ENCODE data around the gene C12orf50.

The C12orf50 gene

GRCh38 chr12:87943023-87943422 lies 86.2 kb downstream of the C12orf50 start:
- H3K4me3 ChIP-seq (ENCODE audit: low read depth in 1 of 2, low read length in 1 of 2), result no peak overlapping the region
- no peaks in the 10 kb centered on the region for H3K9me3 ChIP-seq
- no peaks in the 10 kb centered on the region for H3K36me3 ChIP-seq
- no peak overlapping the region for H3K27ac ChIP-seq
- H3K27me3 ChIP-seq, result no peaks in the 10 kb centered on the region
- no peaks in the 10 kb centered on the region for H3K4me1 ChIP-seq (ENCODE audit: control insufficient read depth in 1 of 2, insufficient read depth in 1 of 2, low read depth in 1 of 2, low read length in 1 of 2)
- TF ChIP-seq, protein P1, sequence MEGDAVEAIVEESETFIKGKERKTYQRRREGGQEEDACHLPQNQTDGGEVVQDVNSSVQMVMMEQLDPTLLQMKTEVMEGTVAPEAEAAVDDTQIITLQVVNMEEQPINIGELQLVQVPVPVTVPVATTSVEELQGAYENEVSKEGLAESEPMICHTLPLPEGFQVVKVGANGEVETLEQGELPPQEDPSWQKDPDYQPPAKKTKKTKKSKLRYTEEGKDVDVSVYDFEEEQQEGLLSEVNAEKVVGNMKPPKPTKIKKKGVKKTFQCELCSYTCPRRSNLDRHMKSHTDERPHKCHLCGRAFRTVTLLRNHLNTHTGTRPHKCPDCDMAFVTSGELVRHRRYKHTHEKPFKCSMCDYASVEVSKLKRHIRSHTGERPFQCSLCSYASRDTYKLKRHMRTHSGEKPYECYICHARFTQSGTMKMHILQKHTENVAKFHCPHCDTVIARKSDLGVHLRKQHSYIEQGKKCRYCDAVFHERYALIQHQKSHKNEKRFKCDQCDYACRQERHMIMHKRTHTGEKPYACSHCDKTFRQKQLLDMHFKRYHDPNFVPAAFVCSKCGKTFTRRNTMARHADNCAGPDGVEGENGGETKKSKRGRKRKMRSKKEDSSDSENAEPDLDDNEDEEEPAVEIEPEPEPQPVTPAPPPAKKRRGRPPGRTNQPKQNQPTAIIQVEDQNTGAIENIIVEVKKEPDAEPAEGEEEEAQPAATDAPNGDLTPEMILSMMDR (IDR thresholded peaks at IDR 0.05), result no peak

DNA sequence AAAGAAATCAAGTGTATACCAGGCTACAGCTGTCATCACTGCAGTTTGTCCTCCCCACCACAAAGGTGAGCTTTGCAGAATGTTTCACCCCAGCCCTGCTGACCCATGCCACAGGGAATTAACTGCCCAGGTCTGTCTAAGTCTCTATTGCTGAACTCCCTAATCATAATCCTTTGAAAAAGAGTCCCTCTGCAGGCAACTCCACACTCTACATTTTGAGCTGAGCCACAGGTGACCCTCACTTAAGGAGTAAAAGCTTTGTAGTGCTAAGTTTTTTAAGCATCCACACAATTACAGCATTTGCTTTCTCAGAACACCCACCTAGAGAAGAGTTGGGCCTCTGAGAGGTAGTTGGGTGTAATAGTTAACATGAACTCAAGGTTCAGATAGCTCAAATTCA lies 90.0 kb downstream of the C12orf50 start:
- Histone ChIP-seq H3K27ac (no peak overlapping the region), H3K36me3 (no peaks in the 10 kb centered on the region), H3K27me3 (no peaks in the 10 kb centered on the region), H3K9me3 (no peaks in the 10 kb centered on the region), H3K4me1 (ENCODE audit: control insufficient read depth in 1 of 2, insufficient read depth in 1 of 2, low read depth in 1 of 2, low read length in 1 of 2) (no peaks in the 10 kb centered on the region), H3K4me3 (ENCODE audit: low read depth in 1 of 2, low read length in 1 of 2) (no peak overlapping the region)
- TF ChIP-seq, protein P1 (IDR thresholded peaks at IDR 0.05), result no peak

GRCh38 chr12:87935216-87935615 lies 94.0 kb downstream of the C12orf50 start:
- no peaks in the 10 kb centered on the region for H3K4me1 ChIP-seq (ENCODE audit: control insufficient read depth in 1 of 2, insufficient read depth in 1 of 2, low read depth in 1 of 2, low read length in 1 of 2)
- H3K27ac ChIP-seq, result no peak overlapping the region
- H3K27me3 ChIP-seq, result no peaks in the 10 kb centered on the region
- H3K9me3 ChIP-seq, result no peaks in the 10 kb centered on the region
- H3K36me3 ChIP-seq, result no peaks in the 10 kb centered on the region
- H3K4me3 ChIP-seq (ENCODE audit: low read depth in 1 of 2, low read length in 1 of 2), result no peak overlapping the region
- TF ChIP-seq, protein P1 (IDR thresholded peaks at IDR 0.05), result no peak

DNA sequence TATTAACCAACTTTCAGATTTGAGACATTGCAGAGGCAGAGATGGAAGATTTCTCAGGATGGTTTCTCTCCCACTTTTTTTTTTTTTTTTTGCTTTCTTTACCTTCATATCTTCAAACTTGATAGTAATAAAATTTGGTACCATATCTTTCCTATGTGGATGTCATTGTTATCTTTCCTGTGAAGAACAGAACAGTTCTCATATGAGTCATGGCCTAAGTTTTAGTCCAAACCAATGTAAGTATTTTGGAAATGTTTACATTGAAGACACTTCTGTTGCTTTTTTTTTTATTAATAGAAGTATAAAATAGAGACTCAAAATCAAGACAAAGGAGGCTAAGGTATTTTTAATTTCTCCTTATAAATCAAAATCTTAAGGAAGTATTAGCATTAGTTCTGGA lies 95.2 kb downstream of the C12orf50 start:
- H3K36me3 ChIP-seq, result no peaks in the 10 kb centered on the region
- TF ChIP-seq, protein P1 (IDR thresholded peaks at IDR 0.05), result no peak
- no peaks in the 10 kb centered on the region for H3K9me3 ChIP-seq
- no peak overlapping the region for H3K27ac ChIP-seq
- no peak overlapping the region for H3K4me3 ChIP-seq (ENCODE audit: low read depth in 1 of 2, low read length in 1 of 2)
- no peaks in the 10 kb centered on the region for H3K27me3 ChIP-seq
- H3K4me1 ChIP-seq (ENCODE audit: control insufficient read depth in 1 of 2, insufficient read depth in 1 of 2, low read depth in 1 of 2, low read length in 1 of 2), result no peaks in the 10 kb centered on the region

GRCh38 chr12:87931812-87932211 lies 97.4 kb downstream of the C12orf50 start:
- H3K9me3 ChIP-seq, result no peaks in the 10 kb centered on the region
- TF ChIP-seq, protein P1 (IDR thresholded peaks at IDR 0.05), result no peak
- H3K4me3 ChIP-seq (ENCODE audit: low read depth in 1 of 2, low read length in 1 of 2), result no peak overlapping the region
- no peaks in the 10 kb centered on the region for H3K4me1 ChIP-seq (ENCODE audit: control insufficient read depth in 1 of 2, insufficient read depth in 1 of 2, low read depth in 1 of 2, low read length in 1 of 2)
- no peaks in the 10 kb centered on the region for H3K27me3 ChIP-seq
- no peaks in the 10 kb centered on the region for H3K36me3 ChIP-seq
- H3K27ac ChIP-seq, result no peak overlapping the region

DNA sequence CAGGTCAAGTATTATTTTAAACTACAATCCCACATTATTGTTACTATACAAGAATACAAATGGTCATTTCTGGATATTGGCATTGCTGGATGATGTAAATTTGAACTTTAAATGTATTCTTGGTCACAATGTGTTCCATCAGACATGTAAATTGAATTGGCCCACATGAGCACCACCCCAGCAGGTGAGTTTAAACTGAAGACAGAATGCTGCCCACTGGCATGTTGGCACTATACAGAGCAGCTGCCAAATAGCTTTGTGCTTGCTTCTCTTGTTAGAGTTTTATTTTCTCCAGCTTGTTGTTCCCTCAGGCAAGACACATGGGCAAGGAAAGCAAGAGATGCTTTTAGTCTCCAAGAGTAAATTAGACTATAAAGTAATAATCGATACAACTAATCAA lies 98.6 kb downstream of the C12orf50 start:
- Histone ChIP-seq H3K4me3 (ENCODE audit: low read depth in 1 of 2, low read length in 1 of 2) (no peak overlapping the region), H3K27me3 (no peaks in the 10 kb centered on the region), H3K4me1 (ENCODE audit: control insufficient read depth in 1 of 2, insufficient read depth in 1 of 2, low read depth in 1 of 2, low read length in 1 of 2) (no peaks in the 10 kb centered on the region), H3K36me3 (no peaks in the 10 kb centered on the region), H3K9me3 (no peaks in the 10 kb centered on the region), H3K27ac (no peak overlapping the region)
- TF ChIP-seq, protein P1 (IDR thresholded peaks at IDR 0.05), result no peak
